ENCODE data around the gene GALC.

Gene GALC

GRCh38 chr14:88016768-88017167, 23.8 kb upstream of the GALC start:
- no peak overlapping the region for H3K4me3 ChIP-seq (ENCODE audit: low read length)
- TF ChIP-seq ZNF274 (IDR thresholded peaks at IDR 0.05; ENCODE audit: low read depth, low read length), result no peak

- H3K4me3 ChIP-seq (ENCODE audit: low read length), result no peak overlapping the region
- TF ChIP-seq ZNF274 (IDR thresholded peaks at IDR 0.05; ENCODE audit: low read depth, low read length), result no peak
These were observed 20.9 kb upstream of the GALC start for GRCh38 chr14:88013750-88014349.

- TF ChIP-seq ZNF274 (IDR thresholded peaks at IDR 0.05; ENCODE audit: low read depth, low read length), result no peak
- no peak overlapping the region for H3K4me3 ChIP-seq (ENCODE audit: low read length)
These were observed 19.5 kb upstream of the GALC start for GRCh38 chr14:88012495-88012894.

- H3K4me3 ChIP-seq (ENCODE audit: low read length), result no peak overlapping the region
- no peak for TF ChIP-seq ZNF274 (IDR thresholded peaks at IDR 0.05; ENCODE audit: low read depth, low read length)
These were observed 17.3 kb upstream of the GALC start for GRCh38 chr14:88010331-88010730.

- H3K4me3 ChIP-seq (ENCODE audit: low read length), result no peak overlapping the region
- TF ChIP-seq ZNF274 (IDR thresholded peaks at IDR 0.05; ENCODE audit: low read depth, low read length), result no peak
These were observed 16.5 kb upstream of the GALC start for GRCh38 chr14:88009486-88009885.

GRCh38 chr14:88008039-88008742, 15.2 kb upstream of the GALC start:
- peak overlapping the region; percentile 13; the same call in 1 of the 2 replicates for H3K4me3 ChIP-seq (ENCODE audit: low read length)
- no peak for TF ChIP-seq ZNF274 (IDR thresholded peaks at IDR 0.05; ENCODE audit: low read depth, low read length)

- no peak overlapping the region for H3K4me3 ChIP-seq (ENCODE audit: low read length)
These were observed 14.6 kb upstream of the GALC start for GRCh38 chr14:88007608-88008007.

GRCh38 chr14:88005978-88006851, 13.2 kb upstream of the GALC start:
- H3K4me3 ChIP-seq (ENCODE audit: low read length), result peak overlapping the region; percentile 99
- TF ChIP-seq ZNF274 (IDR thresholded peaks at IDR 0.05; ENCODE audit: low read depth, low read length), result no peak

More at GRCh38 chr14:88007608-88008007, 14.6 kb upstream of the GALC start:
- TF ChIP-seq ZNF274 (IDR thresholded peaks at IDR 0.05; ENCODE audit: low read depth, low read length), result no peak

GRCh38 chr14:88005050-88005481, 12.1 kb upstream of the GALC start, which contains the start of gene GPR65:
GPR65 (plus strand) TSS chr14:88005135; CDS start chr14:88010848, 5,713 bp downstream.
- H3K4me3 ChIP-seq (ENCODE audit: low read length), result peak within 1 kb of the TSS; percentile 99

GRCh38 chr14:88004506-88005036, 11.6 kb upstream of the GALC start:
- peak overlapping the region; percentile 99; the same call in 1 of the 2 replicates for H3K4me3 ChIP-seq (ENCODE audit: low read length)
- TF ChIP-seq ZNF274 (IDR thresholded peaks at IDR 0.05; ENCODE audit: low read depth, low read length), result no peak

More at GRCh38 chr14:88005050-88005481, 12.1 kb upstream of the GALC start, which contains the start of gene GPR65:
- TF ChIP-seq ZNF274 (IDR thresholded peaks at IDR 0.05; ENCODE audit: low read depth, low read length), result no peak

GRCh38 chr14:88003425-88003824, 10.4 kb upstream of the GALC start:
- no peak overlapping the region for H3K4me3 ChIP-seq (ENCODE audit: low read length)
- no peak for TF ChIP-seq ZNF274 (IDR thresholded peaks at IDR 0.05; ENCODE audit: low read depth, low read length)

GRCh38 chr14:88002421-88003075, 9.6 kb upstream of the GALC start:
- TF ChIP-seq ZNF274 (IDR thresholded peaks at IDR 0.05; ENCODE audit: low read depth, low read length), result no peak
- peak overlapping the region; percentile 9; the same call in 1 of the 2 replicates for H3K4me3 ChIP-seq (ENCODE audit: low read length)

- TF ChIP-seq ZNF274 (IDR thresholded peaks at IDR 0.05; ENCODE audit: low read depth, low read length), result no peak
- H3K4me3 ChIP-seq (ENCODE audit: low read length), result no peak overlapping the region
These were observed 6.3 kb upstream of the GALC start for GRCh38 chr14:87999277-87999676.
